Neural cell (in vitro differentiated cells): Measurements from ENCODE around the gene KSR2.

Source experiments
- EZH2 ChIP-seq: fragments of 200-600, 300-800 bp; shearing (Covaris generic), sonication (generic); IDR thresholded peaks from 2 replicates; pipeline ENCODE4 v1.6.1; 2014; ENCODE audit warnings: antibody characterized with exemption, low read length, borderline replicate concordance, mild to moderate bottlenecking; ENCODE audit not compliant: insufficient read depth, poor library complexity, severe bottlenecking
- POLR2AphosphoS5 ChIP-seq: IDR thresholded peaks from 2 replicates; pipeline ENCODE4 v1.6.1; 2012
- RAD21 ChIP-seq: fragments of 450-650 bp; conservative IDR thresholded peaks from 2 replicates; pipeline ENCODE4 v1.6.1; 2014; ENCODE audit warnings: antibody characterized with exemption, mild to moderate bottlenecking, moderate library complexity
- TAF1 ChIP-seq: IDR thresholded peaks from 2 replicates; pipeline ENCODE4 v1.6.1; 2012; ENCODE audit warnings: low read depth
- TF ChIP-seq, protein P1 (sequence below): fragments of 450-650 bp; IDR thresholded peaks from 2 replicates; pipeline ENCODE4 v1.5.1; 2014; ENCODE audit warnings: antibody characterized with exemption, mild to moderate bottlenecking, moderate library complexity; ENCODE audit not compliant: poor library complexity, severe bottlenecking

DNA sequence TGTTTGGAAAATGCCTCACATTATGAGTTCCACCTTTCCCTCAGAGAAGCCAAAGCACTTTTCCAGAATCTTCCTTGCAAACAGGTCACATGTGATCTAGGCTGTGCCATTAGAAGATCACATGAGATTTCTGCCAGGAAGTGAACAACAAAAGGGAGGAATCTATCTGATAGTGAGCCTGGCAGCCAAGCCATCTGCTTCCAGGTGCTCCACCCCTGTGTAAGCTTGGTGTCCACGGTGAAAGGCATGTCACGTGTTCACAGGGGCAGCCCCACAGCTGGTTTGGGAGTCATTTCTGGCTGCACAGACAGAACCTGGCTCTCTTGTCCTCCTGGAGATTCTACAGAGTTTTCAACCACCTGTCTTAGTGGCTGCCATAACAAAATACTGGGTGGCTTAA, 3.5 kb upstream of the KSR2 start:
- TF ChIP-seq, protein P1, sequence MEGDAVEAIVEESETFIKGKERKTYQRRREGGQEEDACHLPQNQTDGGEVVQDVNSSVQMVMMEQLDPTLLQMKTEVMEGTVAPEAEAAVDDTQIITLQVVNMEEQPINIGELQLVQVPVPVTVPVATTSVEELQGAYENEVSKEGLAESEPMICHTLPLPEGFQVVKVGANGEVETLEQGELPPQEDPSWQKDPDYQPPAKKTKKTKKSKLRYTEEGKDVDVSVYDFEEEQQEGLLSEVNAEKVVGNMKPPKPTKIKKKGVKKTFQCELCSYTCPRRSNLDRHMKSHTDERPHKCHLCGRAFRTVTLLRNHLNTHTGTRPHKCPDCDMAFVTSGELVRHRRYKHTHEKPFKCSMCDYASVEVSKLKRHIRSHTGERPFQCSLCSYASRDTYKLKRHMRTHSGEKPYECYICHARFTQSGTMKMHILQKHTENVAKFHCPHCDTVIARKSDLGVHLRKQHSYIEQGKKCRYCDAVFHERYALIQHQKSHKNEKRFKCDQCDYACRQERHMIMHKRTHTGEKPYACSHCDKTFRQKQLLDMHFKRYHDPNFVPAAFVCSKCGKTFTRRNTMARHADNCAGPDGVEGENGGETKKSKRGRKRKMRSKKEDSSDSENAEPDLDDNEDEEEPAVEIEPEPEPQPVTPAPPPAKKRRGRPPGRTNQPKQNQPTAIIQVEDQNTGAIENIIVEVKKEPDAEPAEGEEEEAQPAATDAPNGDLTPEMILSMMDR = no peak
- TF ChIP-seq TAF1 = no peak
- TF ChIP-seq EZH2 = no peak
- TF ChIP-seq POLR2AphosphoS5 = no peak
- TF ChIP-seq RAD21 = no peak
